ENCODE data around the gene SCG3.

DNA sequence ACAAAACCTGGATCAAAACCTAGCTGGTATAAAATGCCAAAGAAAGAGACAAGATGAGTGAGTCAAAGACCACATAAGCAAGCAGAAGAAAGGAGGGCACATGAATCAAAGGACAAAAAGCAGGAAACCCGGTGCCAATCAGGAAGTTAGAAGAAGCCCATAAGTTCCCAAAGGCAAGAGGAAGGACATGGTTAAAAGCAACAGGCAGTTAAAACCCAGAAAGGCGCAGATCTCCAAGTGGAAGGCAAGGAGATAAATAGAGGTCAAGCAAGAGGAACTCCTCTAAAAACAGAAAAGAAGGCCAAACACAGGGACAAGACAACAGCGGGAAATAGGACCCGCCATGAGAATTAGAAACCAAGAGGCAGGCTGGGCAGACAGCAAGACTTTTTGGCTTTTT, 74.5 kb downstream of the SCG3 start:
- TF ChIP-seq, protein P1, sequence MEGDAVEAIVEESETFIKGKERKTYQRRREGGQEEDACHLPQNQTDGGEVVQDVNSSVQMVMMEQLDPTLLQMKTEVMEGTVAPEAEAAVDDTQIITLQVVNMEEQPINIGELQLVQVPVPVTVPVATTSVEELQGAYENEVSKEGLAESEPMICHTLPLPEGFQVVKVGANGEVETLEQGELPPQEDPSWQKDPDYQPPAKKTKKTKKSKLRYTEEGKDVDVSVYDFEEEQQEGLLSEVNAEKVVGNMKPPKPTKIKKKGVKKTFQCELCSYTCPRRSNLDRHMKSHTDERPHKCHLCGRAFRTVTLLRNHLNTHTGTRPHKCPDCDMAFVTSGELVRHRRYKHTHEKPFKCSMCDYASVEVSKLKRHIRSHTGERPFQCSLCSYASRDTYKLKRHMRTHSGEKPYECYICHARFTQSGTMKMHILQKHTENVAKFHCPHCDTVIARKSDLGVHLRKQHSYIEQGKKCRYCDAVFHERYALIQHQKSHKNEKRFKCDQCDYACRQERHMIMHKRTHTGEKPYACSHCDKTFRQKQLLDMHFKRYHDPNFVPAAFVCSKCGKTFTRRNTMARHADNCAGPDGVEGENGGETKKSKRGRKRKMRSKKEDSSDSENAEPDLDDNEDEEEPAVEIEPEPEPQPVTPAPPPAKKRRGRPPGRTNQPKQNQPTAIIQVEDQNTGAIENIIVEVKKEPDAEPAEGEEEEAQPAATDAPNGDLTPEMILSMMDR (IDR thresholded peaks at IDR 0.05) = no peak
- no peak for TF ChIP-seq POLR2A (IDR thresholded peaks at IDR 0.05)
